Ovary (tissue), 3 donors: ENCODE results near the gene ARHGAP28.

Source experiments
- CTCF ChIP-seq, 3 donors: fragments of 450-650 bp in 2 of 3; fragments of 200-600 bp in 1 of 3; IDR thresholded peaks; one replicate each; pipeline versions ENCODE4 v1.5.1 to v1.8.0; 2016 to 2022; ENCODE audit warnings: antibody characterized with exemption in 3 of 3, mild to moderate bottlenecking in 1 of 3
- POLR2A ChIP-seq: fragments of 450-650 bp; IDR thresholded peaks from one replicate; pipeline ENCODE4 v1.6.1; 2017; ENCODE audit warnings: antibody characterized with exemption, mild to moderate bottlenecking, moderate library complexity
- donor health status: DM: no; HTN: no; CAD: no.

GRCh38 chr18:6901286-6901926 is 171.9 kb downstream of the ARHGAP28 start:
- TF ChIP-seq CTCF (IDR thresholded peaks at IDR 0.05) (no peak), POLR2A (no peak)
